H1 (cell line): ENCODE data around the gene SNRPA1. TPM values are rescaled to one million over a fixed set of nuclear protein-coding genes. Genes with fewer than 3 reads are reported as not detected.
A peak's percentile ranks its signal among the peaks of the same experiment; 100 is the strongest.

Source experiments
- KDM5A ChIP-seq: fragments of 200-600 bp; IDR thresholded peaks from 2 replicates; pipeline ENCODE4 v1.7.1; 2012; ENCODE audit warnings: mild to moderate bottlenecking, low read length, inconsistent platforms, mixed read lengths
- NRF1 ChIP-seq: IDR thresholded peaks from 2 replicates; pipeline ENCODE4 v1.6.1; 2011; ENCODE audit warnings: mild to moderate bottlenecking, low read depth, low read length, improper control_type of control experiment
- PHF8 ChIP-seq: fragments of 200-600 bp; sonication (generic); conservative IDR thresholded peaks from 2 replicates; pipeline ENCODE4 v1.7.1; 2012; ENCODE audit warnings: low read depth, mild to moderate bottlenecking, inconsistent platforms, low read length, moderate library complexity
- polyA plus RNA-seq, 7 experiments: library from polyadenylated mRNA; depleted of rRNA in 3 of 7; stranded (reverse) in 5 of 7; unstranded in 2 of 7; fragments of >200 nt in 5 of 7; fragments of 200-250 nt in 2 of 7; gene quantifications; 1 replicate in 5 of 7; 2 replicates in 1 of 7; 4 replicates in 1 of 7; pipeline versions ENCODE4 v1.2.1 to v1.2.3, GENCODE V29; 2011 to 2013; ENCODE audit warnings: missing spikeins in 2 of 7, mixed read lengths in 2 of 7
- total RNA-seq: library from RNA; stranded (reverse); fragmentation: NEBNext Ultra II Directional; extraction: Animal tissue kit (Norgen Biotek cat#: 25700); gene quantifications from 2 replicates; pipeline ENCODE4 v1.2.1, GENCODE V29; 2021
- TF ChIP-seq, protein P1 (sequence below): IDR thresholded peaks from 2 replicates; pipeline ENCODE4 v1.6.1; 2012; ENCODE audit warnings: inconsistent platforms
- TF ChIP-seq, protein P2 (sequence below): IDR thresholded peaks from 2 replicates; pipeline ENCODE4 v1.6.1; 2011; ENCODE audit warnings: low read length, improper control_type of control experiment

SNRPA1 gene
- total and polyA plus RNA-seq, 2 of the 8 experiments (the other 6 are each of a cell fraction or from before 2014, with no cell fraction given), result 140 to 221 TPM

DNA sequence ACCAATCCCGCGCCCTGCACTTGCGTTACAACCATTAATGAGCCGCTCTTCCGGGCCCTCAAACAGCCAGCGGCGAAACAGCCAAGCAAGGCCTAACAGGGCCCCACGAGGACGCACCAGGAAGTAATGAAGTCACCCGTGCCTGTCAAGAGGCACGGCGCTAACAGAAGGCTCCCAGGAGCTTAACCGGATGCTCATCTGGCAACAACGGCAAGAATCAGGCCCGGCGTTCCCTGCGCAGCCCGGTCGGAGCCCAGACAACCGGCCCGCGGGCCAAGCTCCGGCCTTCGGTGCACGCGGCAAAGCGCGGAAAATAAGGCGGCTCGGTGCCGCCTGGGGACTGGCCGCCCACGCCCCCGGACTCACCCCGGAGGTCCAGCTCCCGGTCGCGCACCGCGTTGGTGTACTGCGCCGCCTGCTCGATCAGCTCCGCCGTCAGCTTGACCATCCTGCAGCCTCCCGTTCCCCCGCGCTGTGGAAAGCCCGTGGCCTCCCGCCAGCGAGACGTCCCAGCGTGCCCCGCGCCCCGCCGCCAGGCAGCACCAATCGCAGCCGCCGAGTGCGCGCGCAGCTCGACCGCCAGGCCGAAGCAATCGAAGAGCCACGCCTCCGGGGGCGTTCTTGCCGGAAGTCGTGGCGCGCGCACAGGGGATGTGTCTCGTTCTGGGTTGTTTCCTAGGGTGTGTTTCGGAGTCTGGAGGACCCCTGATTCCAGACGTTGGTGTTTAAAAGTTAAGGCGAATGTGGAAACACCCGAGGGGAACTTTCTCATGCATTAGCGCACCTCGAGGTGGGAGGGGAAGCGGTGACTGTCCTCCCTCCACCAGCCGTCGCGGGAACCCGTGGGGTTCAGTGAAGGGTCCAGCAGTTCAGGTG, at the start of gene SNRPA1 (continued):
- peak; percentile 70 for TF ChIP-seq KDM5A
- TF ChIP-seq, protein P1, sequence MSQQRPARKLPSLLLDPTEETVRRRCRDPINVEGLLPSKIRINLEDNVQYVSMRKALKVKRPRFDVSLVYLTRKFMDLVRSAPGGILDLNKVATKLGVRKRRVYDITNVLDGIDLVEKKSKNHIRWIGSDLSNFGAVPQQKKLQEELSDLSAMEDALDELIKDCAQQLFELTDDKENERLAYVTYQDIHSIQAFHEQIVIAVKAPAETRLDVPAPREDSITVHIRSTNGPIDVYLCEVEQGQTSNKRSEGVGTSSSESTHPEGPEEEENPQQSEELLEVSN, result peak; percentile 75
- TF ChIP-seq, protein P2, sequence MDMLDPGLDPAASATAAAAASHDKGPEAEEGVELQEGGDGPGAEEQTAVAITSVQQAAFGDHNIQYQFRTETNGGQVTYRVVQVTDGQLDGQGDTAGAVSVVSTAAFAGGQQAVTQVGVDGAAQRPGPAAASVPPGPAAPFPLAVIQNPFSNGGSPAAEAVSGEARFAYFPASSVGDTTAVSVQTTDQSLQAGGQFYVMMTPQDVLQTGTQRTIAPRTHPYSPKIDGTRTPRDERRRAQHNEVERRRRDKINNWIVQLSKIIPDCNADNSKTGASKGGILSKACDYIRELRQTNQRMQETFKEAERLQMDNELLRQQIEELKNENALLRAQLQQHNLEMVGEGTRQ, result no peak
- peak; percentile 90 for TF ChIP-seq PHF8
- peak; percentile 11; the same call in 1 of the 2 replicates for TF ChIP-seq NRF1
